Activated CD4-positive, CD25-positive, alpha-beta regulatory T cell (primary cell): ENCODE data around the gene SMDT1.
"Not testable (repeated sequence)": the region's sequence is repeated elsewhere in the genome, so short reads cannot be mapped to it uniquely, and the experiment has no call there.

Source experiments
- DNase-seq, 4 experiments: peaks; one replicate each; lab custom pipeline; 2025; lab: John Stamatoyannopoulos, UW

Gene SMDT1

GRCh38 chr22:42111798-42112197, 32.3 kb downstream of the SMDT1 start:
- no peak for DNase-seq

DNA sequence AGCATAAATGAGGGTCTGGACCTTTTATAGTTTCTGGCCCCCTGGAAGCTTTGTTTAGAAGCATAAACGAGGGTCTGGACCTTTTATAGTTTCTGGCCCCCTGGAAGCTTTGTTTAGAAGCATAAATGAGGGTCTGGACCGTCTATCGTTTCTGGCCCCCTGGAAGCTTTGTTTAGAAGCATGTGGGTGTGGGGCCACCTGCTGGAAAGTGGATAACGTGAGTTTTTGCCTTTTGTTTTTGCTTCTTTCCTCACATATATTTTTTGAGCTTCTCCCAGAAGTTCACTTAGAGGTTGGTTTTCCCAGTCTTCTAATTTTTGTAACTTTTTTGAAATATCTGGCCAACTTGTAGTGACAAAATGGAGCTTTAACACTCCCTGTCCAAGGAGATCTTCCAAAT, 33.3 kb downstream of the SMDT1 start:
- not testable (repeated sequence) for DNase-seq

- no peak for DNase-seq
Observed at GRCh38 chr22:42114721-42115120, 35.2 kb downstream of the SMDT1 start.

DNA sequence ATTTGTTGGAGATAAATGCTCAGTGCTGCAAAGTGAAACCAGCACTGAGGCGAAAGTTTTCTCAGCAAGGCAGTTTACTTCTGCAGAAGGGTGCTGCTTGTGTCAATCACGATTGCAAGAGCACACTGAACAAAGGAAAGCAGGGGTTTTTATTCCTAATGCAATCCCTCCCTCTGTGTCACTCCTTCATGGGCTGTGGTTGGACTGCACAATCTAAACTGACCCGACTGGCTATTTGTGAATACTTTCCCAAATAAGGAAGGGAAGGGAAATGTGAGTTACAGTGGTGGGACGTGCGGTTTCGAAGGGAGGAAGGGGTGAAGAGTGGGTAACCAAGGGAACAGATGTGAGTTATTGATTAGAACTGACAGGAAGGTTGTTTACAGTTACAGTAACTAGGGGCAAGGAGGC, 35.9 kb downstream of the SMDT1 start:
- DNase-seq: not testable (repeated sequence)

GRCh38 chr22:42116848-42117424, 37.4 kb downstream of the SMDT1 start:
- DNase-seq: no peak

DNA sequence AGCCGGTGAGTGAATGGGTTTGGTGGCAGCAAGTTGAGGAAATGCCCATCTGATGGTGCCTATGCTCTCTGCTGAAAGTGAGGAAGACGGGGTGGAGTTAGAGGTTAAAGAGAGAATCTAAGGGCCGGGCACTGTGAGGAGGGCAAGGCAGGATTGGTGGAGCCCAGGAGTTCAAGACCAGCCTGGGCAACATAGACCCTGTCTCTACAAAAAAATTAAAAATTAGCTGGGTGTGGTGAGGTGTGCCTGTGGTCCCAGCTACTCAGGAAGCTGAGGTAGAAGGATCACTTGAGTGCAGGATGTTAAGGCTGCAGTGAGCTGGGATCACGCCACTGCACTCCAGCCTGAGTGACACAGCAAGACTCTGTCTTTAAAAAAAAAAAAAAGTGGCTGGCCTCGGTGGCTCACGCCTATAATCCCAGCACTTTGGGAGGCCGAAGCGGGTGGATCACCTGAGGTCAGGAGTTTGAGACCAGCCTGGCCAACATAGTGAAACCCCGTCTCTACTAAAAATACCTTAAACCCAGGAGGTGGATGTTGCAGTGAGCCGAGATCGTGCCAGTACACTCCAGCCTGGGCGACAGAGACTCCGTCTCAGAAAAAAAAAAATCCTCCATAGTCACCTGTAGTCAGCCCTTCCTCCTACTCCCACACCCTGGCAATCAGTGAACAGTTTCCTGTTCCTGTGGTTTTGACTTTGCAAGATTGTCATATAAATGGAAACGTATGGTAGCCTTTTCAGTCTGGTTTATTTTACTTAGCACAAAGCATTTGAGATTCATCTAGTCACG, 40.9 kb downstream of the SMDT1 start:
- not testable (repeated sequence) for DNase-seq

DNA sequence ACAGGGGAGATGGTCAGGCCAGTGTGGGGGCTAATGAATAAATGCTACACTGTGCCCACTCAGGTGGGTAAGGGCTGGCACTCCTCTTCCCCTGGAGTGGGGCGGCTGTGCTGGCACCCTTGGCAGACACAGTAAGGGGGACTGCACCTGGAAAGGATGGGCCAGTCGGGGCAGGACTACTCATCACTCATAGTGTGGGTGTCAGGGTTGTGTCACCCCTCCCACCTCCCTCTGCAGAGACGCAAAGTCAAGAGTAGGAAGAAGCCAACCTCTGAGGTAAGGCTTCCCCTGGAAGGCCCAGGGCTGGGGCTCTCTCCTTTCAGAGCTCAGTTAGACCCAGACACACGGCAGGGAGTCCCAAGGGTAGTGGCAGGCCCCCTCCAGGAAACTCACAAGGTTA, 44.0 kb downstream of the SMDT1 start:
- not testable (repeated sequence) for DNase-seq

GRCh38 chr22:42127606-42128005, 48.1 kb downstream of the SMDT1 start:
- DNase-seq: no peak

GRCh38 chr22:42128007-42128406, 48.5 kb downstream of the SMDT1 start:
- DNase-seq: not testable (repeated sequence)

- DNase-seq: not testable (repeated sequence)
Observed at GRCh38 chr22:42128776-42129694, 49.5 kb downstream of the SMDT1 start.

DNA sequence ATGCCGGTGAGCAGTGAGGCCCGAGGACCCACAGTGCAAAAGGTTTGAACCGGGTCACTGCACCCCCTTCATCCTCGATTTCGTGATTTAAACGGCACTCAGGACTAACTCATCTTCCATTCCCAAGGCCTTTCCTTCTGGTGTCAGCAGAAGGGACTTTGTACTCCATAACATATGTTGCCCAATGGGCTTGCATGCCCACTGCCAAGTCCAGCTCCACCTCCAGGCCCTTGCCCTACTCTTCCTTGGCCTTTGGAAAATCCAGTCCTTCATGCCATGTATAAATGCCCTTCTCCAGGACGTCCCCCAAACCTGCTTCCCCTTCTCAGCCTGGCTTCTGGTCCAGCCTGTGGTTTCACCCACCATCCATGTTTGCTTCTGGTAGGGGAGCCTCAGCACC, 50.7 kb downstream of the SMDT1 start:
- not testable (repeated sequence) for DNase-seq

DNA sequence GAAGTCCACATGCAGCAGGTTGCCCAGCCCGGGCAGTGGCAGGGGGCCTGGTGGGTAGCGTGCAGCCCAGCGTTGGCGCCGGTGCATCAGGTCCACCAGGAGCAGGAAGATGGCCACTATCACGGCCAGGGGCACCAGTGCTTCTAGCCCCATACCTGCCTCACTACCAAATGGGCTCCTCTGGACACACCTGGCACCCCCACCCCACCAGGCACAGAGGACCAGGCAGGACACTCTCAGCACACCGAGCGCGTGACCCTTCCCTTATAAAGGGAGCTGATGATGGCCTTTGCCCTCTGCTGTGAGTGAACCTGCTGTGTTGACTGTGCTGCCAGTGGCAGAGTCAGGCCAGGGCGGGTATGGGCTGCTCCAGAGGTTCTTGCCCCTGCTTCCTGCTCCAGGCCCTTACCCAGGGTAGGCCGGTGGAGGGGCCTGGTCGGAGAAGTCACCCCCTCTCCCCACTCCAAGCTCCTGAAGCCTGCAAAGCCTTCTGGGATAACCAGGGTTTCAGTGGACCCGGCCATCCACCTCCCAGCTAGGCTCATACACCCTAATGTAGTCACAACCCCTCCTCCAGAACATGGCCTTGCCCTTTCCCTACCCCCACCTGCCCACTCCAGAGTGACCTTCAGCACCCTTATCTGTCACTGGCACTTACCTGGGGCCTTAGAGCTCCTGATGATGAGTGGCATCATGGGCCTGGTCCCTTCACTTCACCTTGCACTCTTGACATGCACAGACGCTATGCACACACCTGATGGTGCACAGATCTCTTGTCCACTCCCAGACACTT, 51.3 kb downstream of the SMDT1 start, which contains the start of gene CYP2D6:
Gene CYP2D6, minus strand, starts transcription at position 172 of the 793 bp plus-strand sequence. Its CDS starts 19 bp downstream, at position 153.
- not testable (repeated sequence) for DNase-seq

DNA sequence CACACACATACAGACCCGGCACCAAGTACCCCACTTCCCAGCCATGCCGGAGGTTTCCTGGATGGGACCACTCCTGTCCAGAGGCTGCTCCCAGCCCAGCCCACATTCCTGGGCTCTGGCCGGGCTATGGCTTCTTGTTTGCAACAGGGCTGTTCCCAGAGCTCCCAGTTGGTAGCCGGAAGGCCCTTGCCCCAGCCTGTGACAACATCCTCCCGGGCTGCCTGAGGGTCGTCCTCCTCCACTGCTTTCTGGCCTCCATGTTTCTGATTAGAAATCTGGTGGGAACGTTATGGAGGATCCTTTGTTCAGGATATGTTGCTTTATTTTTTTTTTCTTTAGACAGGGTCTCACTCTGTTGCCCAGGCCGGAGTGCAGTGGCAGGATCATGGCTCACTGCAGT, 52.1 kb downstream of the SMDT1 start:
- DNase-seq: no peak

- no peak for DNase-seq
Observed at GRCh38 chr22:42132457-42132856, 53.0 kb downstream of the SMDT1 start.
